ENCODE data around the gene TMUB2. TPM values are rescaled to one million over a fixed set of nuclear protein-coding genes. Genes with fewer than 3 reads are reported as not detected.
A peak's percentile ranks its signal among the peaks of the same experiment; 100 is the strongest.

The TMUB2 gene
- total and polyA plus RNA-seq, 2 donors (not counting 1 experiment from before 2014, with no cell fraction given) = 37.3 to 45.4 TPM

DNA sequence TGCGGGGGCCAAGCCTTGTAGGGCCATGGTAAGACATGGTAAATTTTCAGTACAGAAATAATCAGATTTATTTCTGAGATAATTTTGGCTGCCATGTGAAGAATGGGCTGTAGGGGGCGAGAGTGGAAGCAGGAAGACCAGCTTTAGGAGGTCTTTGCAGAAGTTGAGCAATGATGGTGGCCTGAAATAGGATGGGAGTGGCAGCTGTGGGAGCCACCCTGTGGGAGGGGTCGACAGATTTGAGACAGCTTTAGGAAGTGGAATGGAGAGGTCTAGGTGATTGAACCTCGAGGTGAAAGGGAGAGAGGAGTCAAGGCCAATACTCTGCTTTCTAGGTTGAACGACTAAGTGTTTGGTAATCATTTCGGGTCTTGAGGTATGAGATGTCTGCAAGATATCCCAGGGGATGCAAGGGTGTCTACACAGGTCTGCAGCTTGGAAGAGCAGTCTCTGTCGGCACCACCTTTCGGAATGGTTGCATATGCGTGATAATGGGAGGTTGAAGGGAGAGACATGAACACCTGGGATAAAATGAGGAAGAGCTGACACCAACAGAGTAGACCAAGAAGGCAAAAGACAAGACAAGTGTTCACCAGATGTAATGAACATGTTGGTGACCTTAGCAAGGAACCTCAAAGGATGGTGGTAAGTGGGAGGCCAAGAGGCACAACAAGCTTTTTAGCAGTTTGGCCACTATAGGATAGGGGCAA, 17.1 kb downstream of the TMUB2 start:
- no peak overlapping the region for H3K9ac ChIP-seq (ENCODE audit: insufficient read depth, low read length)
- no peaks in the 10 kb centered on the region for H4K20me1 ChIP-seq (ENCODE audit: control insufficient read depth, extremely low read depth, insufficient read depth, low read length)
- peaks cover 31% of the 10 kb centered on the region for H3K4me1 ChIP-seq (ENCODE audit: control insufficient read depth, extremely low read depth, insufficient read depth, low read length)
- no peaks in the 10 kb centered on the region for H3K27me3 ChIP-seq (ENCODE audit: control insufficient read depth, insufficient read depth, low read length)
- peaks cover under 1% of the 10 kb centered on the region for H3K79me2 ChIP-seq (ENCODE audit: control insufficient read depth, insufficient read depth, low read length)
- no peak overlapping the region for H2AFZ ChIP-seq (ENCODE audit: low read length)
- H3K4me3 ChIP-seq (replicated peaks in 1 of 4; ENCODE audit: control extremely low read depth in 1 of 4, insufficient read depth in 1 of 4, low read depth in 3 of 4, low read length in 4 of 4) = no peak overlapping the region
- H3K27ac ChIP-seq (ENCODE audit: insufficient read depth, low read length) = peak overlapping the region; percentile 6
- peaks cover 11% of the 10 kb centered on the region for H3K36me3 ChIP-seq (ENCODE audit: control insufficient read depth, insufficient read depth, low read length)
- DNase-seq (ENCODE audit: low read depth in 2 of 2) = peak; percentile 40 to 72
- TF ChIP-seq, protein P1, sequence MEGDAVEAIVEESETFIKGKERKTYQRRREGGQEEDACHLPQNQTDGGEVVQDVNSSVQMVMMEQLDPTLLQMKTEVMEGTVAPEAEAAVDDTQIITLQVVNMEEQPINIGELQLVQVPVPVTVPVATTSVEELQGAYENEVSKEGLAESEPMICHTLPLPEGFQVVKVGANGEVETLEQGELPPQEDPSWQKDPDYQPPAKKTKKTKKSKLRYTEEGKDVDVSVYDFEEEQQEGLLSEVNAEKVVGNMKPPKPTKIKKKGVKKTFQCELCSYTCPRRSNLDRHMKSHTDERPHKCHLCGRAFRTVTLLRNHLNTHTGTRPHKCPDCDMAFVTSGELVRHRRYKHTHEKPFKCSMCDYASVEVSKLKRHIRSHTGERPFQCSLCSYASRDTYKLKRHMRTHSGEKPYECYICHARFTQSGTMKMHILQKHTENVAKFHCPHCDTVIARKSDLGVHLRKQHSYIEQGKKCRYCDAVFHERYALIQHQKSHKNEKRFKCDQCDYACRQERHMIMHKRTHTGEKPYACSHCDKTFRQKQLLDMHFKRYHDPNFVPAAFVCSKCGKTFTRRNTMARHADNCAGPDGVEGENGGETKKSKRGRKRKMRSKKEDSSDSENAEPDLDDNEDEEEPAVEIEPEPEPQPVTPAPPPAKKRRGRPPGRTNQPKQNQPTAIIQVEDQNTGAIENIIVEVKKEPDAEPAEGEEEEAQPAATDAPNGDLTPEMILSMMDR (conservative IDR thresholded peaks at IDR 0.05 in 1 of 2, IDR thresholded peaks at IDR 0.05 in 1 of 2; ENCODE audit: low read depth in 1 of 2, low read length in 2 of 2) = peak; percentile 64 to 83
- no peak for TF ChIP-seq EZH2 (IDR thresholded peaks at IDR 0.05; ENCODE audit: low read length, missing control alignments)
- no peak overlapping the region for H3K4me2 ChIP-seq (ENCODE audit: extremely low read depth, insufficient read depth, low read length)
- H3K9me3 ChIP-seq (ENCODE audit: control insufficient read depth, insufficient read depth, low read depth, low read length) = no peaks in the 10 kb centered on the region

DNA sequence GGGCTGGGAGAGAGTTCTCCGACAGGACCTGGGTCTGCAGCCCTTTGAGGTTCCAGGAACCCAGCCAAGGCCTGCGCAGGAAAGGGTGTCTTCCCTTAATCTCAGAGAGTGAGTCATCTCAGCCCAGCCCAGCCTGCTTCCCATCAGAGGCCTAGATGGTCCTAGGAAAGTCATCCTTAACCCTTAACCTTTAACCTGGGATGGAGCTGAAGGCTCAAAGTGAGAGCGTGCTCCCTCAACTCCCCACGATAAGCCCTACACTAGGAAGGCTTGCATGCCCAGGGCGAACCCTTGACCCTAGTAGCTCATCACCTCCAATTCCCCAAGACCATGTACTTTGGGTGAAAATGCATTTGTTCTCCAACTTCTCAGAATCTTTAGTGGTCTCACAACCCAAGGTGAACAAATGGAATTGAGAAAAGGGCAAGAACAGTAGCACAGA, 17.7 kb downstream of the TMUB2 start:
- no peak overlapping the region for H3K4me3 ChIP-seq (replicated peaks in 1 of 4; ENCODE audit: control extremely low read depth in 1 of 4, insufficient read depth in 1 of 4, low read depth in 3 of 4, low read length in 4 of 4)
- no peak for TF ChIP-seq EZH2 (IDR thresholded peaks at IDR 0.05; ENCODE audit: low read length, missing control alignments)
- TF ChIP-seq, protein P1 (conservative IDR thresholded peaks at IDR 0.05 in 1 of 2, IDR thresholded peaks at IDR 0.05 in 1 of 2; ENCODE audit: low read depth in 1 of 2, low read length in 2 of 2) = no peak
- no peaks in the 10 kb centered on the region for H3K27me3 ChIP-seq (ENCODE audit: control insufficient read depth, insufficient read depth, low read length)
- no peaks in the 10 kb centered on the region for H3K9me3 ChIP-seq (ENCODE audit: control insufficient read depth, insufficient read depth, low read depth, low read length)
- H3K4me2 ChIP-seq (ENCODE audit: extremely low read depth, insufficient read depth, low read length) = no peak overlapping the region
- H3K79me2 ChIP-seq (ENCODE audit: control insufficient read depth, insufficient read depth, low read length) = no peaks in the 10 kb centered on the region
- H3K4me1 ChIP-seq (ENCODE audit: control insufficient read depth, extremely low read depth, insufficient read depth, low read length) = peaks cover 35% of the 10 kb centered on the region
- H3K36me3 ChIP-seq (ENCODE audit: control insufficient read depth, insufficient read depth, low read length) = peaks cover 15% of the 10 kb centered on the region
- peak; percentile 65 to 70 for DNase-seq (ENCODE audit: low read depth in 2 of 2)
- H3K27ac ChIP-seq (ENCODE audit: insufficient read depth, low read length) = peak overlapping the region; percentile 26
- H2AFZ ChIP-seq (ENCODE audit: low read length) = no peak overlapping the region
- no peak overlapping the region for H3K9ac ChIP-seq (ENCODE audit: insufficient read depth, low read length)
- no peaks in the 10 kb centered on the region for H4K20me1 ChIP-seq (ENCODE audit: control insufficient read depth, extremely low read depth, insufficient read depth, low read length)

DNA sequence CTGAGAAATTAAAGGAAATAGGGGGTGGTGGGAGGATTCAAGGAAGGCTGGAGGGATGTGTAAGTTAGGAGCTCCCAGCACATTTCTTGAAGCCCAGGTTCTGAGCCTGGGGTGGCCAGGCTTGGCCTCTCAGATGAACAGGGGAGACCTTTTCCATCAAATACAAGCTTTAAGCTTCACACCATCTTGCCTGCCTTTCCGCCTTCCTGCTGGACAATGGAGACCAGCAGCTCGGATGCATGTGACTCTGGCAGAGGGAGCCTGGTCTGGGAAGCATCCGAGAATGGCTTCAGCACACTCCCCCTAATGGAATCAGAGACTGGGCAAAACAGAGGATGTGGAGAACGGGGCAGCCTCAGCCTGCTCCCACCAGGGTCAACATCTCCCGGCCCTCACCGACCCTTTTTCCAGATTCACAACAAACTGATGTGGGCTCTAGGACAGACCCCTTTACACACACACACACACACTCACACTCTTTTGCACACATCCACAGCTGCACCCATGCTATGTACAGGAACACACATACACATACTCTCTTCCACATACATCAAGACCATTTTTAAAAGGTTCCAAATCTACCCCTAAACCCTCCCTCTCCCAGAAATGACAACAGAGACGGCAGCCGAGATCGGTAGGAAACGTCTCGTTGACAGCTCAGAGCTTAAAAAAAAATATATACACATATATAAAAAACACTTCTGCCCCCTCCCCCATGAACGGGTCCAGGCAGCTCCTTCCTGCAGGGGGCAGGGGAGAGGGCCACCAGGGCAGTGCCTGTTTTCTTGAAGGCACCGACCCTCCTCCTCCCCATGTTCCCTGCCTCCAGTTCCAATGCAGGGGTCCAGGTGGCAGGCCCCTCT, 19.4 kb downstream of the TMUB2 start:
- no peak overlapping the region for H2AFZ ChIP-seq (ENCODE audit: low read length)
- no peak overlapping the region for H3K9ac ChIP-seq (ENCODE audit: insufficient read depth, low read length)
- no peaks in the 10 kb centered on the region for H3K79me2 ChIP-seq (ENCODE audit: control insufficient read depth, insufficient read depth, low read length)
- peaks cover 24% of the 10 kb centered on the region for H3K36me3 ChIP-seq (ENCODE audit: control insufficient read depth, insufficient read depth, low read length)
- H3K9me3 ChIP-seq (ENCODE audit: control insufficient read depth, insufficient read depth, low read depth, low read length) = no peaks in the 10 kb centered on the region
- H3K4me2 ChIP-seq (ENCODE audit: extremely low read depth, insufficient read depth, low read length) = no peak overlapping the region
- no peak overlapping the region for H3K27ac ChIP-seq (ENCODE audit: insufficient read depth, low read length)
- peaks cover 42% of the 10 kb centered on the region for H3K4me1 ChIP-seq (ENCODE audit: control insufficient read depth, extremely low read depth, insufficient read depth, low read length)
- H3K27me3 ChIP-seq (ENCODE audit: control insufficient read depth, insufficient read depth, low read length) = no peaks in the 10 kb centered on the region
- H4K20me1 ChIP-seq (ENCODE audit: control insufficient read depth, extremely low read depth, insufficient read depth, low read length) = no peaks in the 10 kb centered on the region
- H3K4me3 ChIP-seq (replicated peaks in 1 of 4; ENCODE audit: control extremely low read depth in 1 of 4, insufficient read depth in 1 of 4, low read depth in 3 of 4, low read length in 4 of 4) = no peak overlapping the region
- DNase-seq (ENCODE audit: low read depth in 2 of 2) = no peak
- TF ChIP-seq EZH2 (IDR thresholded peaks at IDR 0.05; ENCODE audit: low read length, missing control alignments) = no peak
- TF ChIP-seq, protein P1 (conservative IDR thresholded peaks at IDR 0.05 in 1 of 2, IDR thresholded peaks at IDR 0.05 in 1 of 2; ENCODE audit: low read depth in 1 of 2, low read length in 2 of 2) = peak; percentile 8 to 22

Data from fibroblast of lung (primary cell).